GM19372 (cell line): ENCODE data around the gene CRABP2.

ENCODE experiments used
- ATAC-seq: cut with Tn5 transposase; IDR thresholded peaks from one replicate; pipeline ENCODE4 v1.9.1; 2021; ENCODE audit warnings: mild to moderate bottlenecking, low read depth, moderate library complexity; ENCODE audit not compliant: unreplicated experiment

The CRABP2 gene

DNA sequence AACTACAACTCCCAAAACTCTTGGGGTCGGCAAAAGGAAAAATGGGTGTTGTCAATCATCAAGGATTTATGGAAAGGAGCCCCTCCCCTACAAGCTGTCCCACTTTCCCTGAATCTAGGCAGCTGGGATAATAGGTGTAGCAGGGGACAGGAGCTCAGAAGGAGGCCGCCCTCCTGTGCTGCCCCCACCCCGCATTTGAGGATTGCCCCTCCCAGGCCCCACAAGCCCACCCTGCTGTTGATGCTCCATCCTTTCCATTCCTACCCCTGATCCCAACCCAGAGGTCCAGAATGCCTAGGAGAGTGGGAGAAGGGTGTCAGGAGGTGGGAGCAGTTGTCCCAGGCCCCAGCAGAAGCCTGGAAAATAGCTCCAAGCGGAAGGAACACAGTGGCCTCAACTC lies 37.4 kb upstream of the CRABP2 start:
- ATAC-seq, result no peak

GRCh38 chr1:156742017-156742416 lies 36.6 kb upstream of the CRABP2 start:
- no peak for ATAC-seq

- ATAC-seq, result no peak
Observed at GRCh38 chr1:156741481-156741983, 36.1 kb upstream of the CRABP2 start.

- ATAC-seq, result peak; percentile 85
Observed at GRCh38 chr1:156740741-156741480, 35.5 kb upstream of the CRABP2 start, which contains the start of gene MRPL24. Gene MRPL24 (minus strand): TSS chr1:156741088. CDS start chr1:156738704, 2,384 bp downstream.

- ATAC-seq, result no peak
Observed at GRCh38 chr1:156740237-156740740, 34.9 kb upstream of the CRABP2 start.

DNA sequence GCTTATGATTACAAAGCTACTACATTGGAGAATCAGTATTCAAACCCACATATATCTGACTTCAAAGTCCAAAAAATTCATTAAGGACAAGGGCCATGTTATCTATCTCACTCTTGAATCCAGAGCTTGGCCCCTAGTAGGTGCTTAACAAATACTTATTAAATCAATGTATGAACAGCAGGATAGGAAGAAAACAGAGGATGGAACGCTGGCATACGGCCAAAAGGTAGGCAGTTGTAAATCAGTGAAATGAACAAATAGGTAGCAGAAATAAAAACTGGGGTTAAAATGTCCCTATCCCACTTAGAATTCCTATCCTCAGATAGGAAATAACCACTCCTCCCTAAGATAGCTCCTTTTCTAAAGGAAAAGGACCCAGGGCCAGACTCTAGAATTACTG lies 33.5 kb upstream of the CRABP2 start:
- no peak for ATAC-seq

GRCh38 chr1:156738407-156738806 lies 33.0 kb upstream of the CRABP2 start:
- no peak for ATAC-seq

GRCh38 chr1:156733989-156734584 lies 28.7 kb upstream of the CRABP2 start:
- no peak for ATAC-seq

DNA sequence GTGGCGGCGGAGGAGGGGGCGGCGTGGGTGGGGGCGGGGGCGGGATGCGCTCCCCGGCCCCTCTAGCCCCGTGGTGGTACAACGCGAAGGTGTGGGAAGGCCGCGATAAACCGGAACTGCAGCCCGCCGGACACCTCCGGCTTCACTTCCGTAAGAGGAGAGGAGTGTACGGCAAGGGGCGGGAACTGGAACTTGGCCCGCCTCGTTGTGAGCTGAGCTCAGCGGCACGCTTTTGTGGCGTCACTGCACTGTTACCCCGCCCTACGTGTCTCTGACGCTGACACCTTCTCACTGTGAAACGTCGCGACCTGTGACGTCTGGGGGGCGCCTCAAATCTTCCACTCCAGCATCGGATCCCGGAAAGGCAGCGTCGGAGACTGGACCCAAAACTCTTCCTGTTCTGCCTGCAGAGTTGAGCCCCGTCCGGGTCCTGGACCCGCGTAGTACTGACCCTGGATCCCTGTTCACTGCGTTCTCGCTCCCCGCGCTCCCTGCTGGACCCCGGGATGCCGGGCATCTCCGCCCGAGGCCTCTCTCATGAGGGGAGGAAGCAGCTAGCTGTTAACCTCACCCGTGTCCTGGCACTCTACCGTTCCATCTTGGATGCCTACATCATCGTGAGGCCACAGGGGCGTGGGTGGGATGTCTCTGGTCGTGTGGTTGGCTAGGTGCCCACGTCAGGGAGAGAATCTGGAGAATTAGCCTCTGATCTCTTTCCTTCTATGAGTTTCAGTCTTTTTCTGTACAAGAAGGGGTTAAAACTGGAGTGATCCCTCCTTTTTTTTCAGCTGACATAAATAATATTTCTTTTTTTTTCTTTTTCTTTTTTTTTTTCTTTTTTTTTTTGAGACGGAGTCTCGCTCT lies 23.4 kb upstream of the CRABP2 start, which contains the start of gene ISG20L2:
Gene ISG20L2, minus strand, starts transcription at position 168 of the 864 bp plus-strand sequence. CDS start 1,114 bp downstream, outside the sequence.
- ATAC-seq, result peak; percentile 87

DNA sequence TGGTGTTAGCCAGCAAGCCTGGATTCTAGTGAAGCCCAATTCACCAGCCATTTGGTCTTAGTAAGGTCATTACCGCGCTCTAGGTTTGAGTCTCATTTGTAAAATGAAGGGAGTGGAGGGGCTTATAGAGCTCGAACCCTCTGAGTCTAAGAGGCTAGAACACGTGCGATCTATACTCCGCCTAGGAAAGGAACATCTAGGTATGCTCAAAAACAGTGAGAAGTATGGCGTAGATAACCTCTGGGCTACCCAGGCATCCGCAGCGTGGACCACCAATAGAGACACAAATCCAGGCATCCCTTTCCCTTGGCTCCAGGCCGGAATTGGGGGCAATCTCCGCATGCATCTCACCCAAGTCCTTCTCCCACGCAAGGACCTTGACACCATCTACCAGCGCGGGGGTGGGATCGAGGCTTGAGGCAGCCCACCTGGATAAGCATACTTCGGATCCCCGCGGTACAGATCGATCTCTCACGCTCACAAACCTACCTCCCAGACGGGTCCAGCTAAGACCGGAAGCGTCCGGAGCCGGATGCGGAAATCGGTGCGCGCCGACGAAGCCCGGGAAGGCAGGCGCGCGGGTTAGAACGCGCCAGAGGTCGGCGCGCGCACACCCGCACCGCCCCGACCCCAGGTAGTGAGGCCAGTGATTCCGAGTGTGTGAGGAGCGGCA lies 22.7 kb upstream of the CRABP2 start, which contains the start of gene METTL25B:
Gene METTL25B, plus strand, starts transcription at position 544 of the 673 bp plus-strand sequence. CDS start 636 bp downstream, outside the sequence.
- peak; percentile 51 for ATAC-seq

DNA sequence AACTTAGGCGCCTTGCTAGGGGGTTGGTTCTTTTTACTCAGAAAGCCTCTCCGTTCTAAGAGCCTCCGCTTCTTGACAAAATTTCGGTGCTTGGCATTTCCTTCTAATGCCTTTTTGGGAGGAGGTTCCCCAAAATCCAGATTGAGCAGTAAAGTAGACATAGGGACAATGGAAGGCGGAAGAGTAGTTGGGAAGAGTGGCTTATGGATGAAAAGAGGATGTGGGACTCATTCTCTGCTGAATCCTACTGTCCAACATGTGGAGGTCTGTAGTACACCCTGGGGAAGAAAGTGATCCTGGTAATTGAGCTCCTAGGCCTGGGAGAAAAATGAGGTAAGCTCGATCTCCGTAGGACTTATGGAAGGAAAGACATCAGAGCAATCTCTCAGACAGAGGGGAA lies 22.1 kb upstream of the CRABP2 start:
- no peak for ATAC-seq

GRCh38 chr1:156726549-156727226 lies 21.3 kb upstream of the CRABP2 start:
- ATAC-seq, result no peak

- ATAC-seq, result no peak
Observed at GRCh38 chr1:156725683-156726280, 20.4 kb upstream of the CRABP2 start.

DNA sequence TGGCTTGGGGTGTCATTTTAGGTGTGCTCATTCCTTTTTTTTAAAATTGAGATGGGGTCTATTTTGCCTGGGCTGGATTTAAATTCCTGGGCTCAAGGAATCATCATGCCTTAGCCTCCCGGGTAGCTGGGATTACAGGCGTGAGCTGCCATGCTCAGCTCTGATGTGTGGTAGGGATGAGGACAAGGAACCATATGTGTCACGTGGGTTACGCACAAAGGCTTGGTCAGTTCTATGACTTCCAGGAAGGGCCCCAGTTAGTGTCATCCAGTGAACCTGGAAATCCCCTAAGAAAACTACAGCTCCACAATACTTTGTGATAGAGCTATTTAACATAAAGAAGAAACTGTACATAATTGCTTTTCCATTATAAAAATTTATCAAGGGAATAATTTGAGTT lies 16.2 kb upstream of the CRABP2 start:
- no peak for ATAC-seq

GRCh38 chr1:156721131-156721530 lies 15.7 kb upstream of the CRABP2 start:
- ATAC-seq, result no peak

DNA sequence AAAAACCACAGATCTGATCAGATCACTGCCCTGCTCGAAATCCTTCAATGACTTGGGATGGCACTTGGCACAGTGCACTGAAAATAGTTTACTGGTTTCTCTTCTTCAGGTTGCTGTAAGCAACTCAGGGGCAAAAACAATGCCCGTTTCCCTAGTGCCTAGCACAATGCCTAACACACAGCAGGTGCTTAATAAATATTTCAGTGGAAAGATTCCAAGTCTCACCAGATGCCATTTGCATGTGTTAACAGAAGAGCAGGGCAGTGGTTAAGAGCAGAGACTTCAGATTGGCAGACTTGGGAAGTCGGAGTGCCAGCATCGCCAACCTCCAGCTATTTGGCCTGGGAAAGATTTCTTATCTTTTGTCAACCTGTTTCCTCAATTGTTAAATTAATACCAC lies 12.0 kb upstream of the CRABP2 start:
- ATAC-seq, result no peak

GRCh38 chr1:156714830-156715229 lies 9.4 kb upstream of the CRABP2 start:
- no peak for ATAC-seq

- no peak for ATAC-seq
Observed at GRCh38 chr1:156712626-156713025, 7.2 kb upstream of the CRABP2 start.
